NCI-H446 treated with DMSO at 0.1 percent for 48 hours (cell line): Measurements from ENCODE around the gene KLK1.
"Not testable (repeated sequence)": the region's sequence is repeated elsewhere in the genome, so short reads cannot be mapped to it uniquely, and the experiment has no call there.

Experiments
- DNase-seq: peaks from one replicate; lab custom pipeline; 2025; lab: John Stamatoyannopoulos, UW

Gene KLK1

GRCh38 chr19:50792272-50793250 lies 31.0 kb downstream of the KLK1 start:
- DNase-seq = no peak

GRCh38 chr19:50791594-50792271 lies 31.9 kb downstream of the KLK1 start:
- no peak for DNase-seq

- DNase-seq = no peak
These were observed 32.6 kb downstream of the KLK1 start for GRCh38 chr19:50790922-50791467.

- no peak for DNase-seq
These were observed 33.2 kb downstream of the KLK1 start, which contains the start of gene ACP4 for GRCh38 chr19:50790396-50790795. Gene ACP4 (plus strand): TSS chr19:50790415. CDS start chr19:50790415, 0 bp downstream.

GRCh38 chr19:50785329-50785728 lies 38.3 kb downstream of the KLK1 start:
- no peak for DNase-seq

GRCh38 chr19:50784710-50785109 lies 38.9 kb downstream of the KLK1 start:
- DNase-seq = no peak

- not testable (repeated sequence) for DNase-seq
These were observed 39.8 kb downstream of the KLK1 start for GRCh38 chr19:50783848-50784152.

GRCh38 chr19:50780753-50781435 lies 42.7 kb downstream of the KLK1 start:
- DNase-seq = no peak

- DNase-seq = no peak
These were observed 43.8 kb downstream of the KLK1 start for GRCh38 chr19:50779504-50780457.

GRCh38 chr19:50778906-50779430 lies 44.6 kb downstream of the KLK1 start:
- DNase-seq = no peak

- DNase-seq = no peak
These were observed 45.7 kb downstream of the KLK1 start for GRCh38 chr19:50777830-50778303.

- DNase-seq = no peak
These were observed 46.3 kb downstream of the KLK1 start for GRCh38 chr19:50777261-50777660.

GRCh38 chr19:50776131-50776530 lies 47.5 kb downstream of the KLK1 start:
- DNase-seq = no peak

- DNase-seq = not testable (repeated sequence)
These were observed 50.1 kb downstream of the KLK1 start for GRCh38 chr19:50773454-50773853.

GRCh38 chr19:50772912-50773311 lies 50.7 kb downstream of the KLK1 start:
- not testable (repeated sequence) for DNase-seq

- DNase-seq = no peak
These were observed 51.1 kb downstream of the KLK1 start for GRCh38 chr19:50772476-50772875.

- no peak for DNase-seq
These were observed 52.7 kb downstream of the KLK1 start for GRCh38 chr19:50770888-50771287.

- not testable (repeated sequence) for DNase-seq
These were observed 53.4 kb downstream of the KLK1 start, which contains the start of gene GPR32 for GRCh38 chr19:50770164-50770563. Gene GPR32 (plus strand): TSS chr19:50770464. CDS start chr19:50770601, 137 bp downstream.
